GM12878 (cell line): ENCODE results near the gene ARHGAP32. TPM values are rescaled to one million over a fixed set of nuclear protein-coding genes. Genes with fewer than 3 reads are reported as not detected.

Experiments
- ATAC-seq: fragments of 200-7000 bp; cut with Tn5 transposase; 3 replicates; pipeline ENCODE4 v1.9.1; 2020; ENCODE audit warnings: mild to moderate bottlenecking, moderate library complexity
- BruUV-seq: library from RNA; stranded (reverse); fragments of 400-500 nt; replicated peaks from 2 replicates; lab custom pipeline; 2021; lab: Mats Ljungman, UMichigan
- CTCF ChIA-PET: fragments of 300-600 bp; sonication (Branson Sonifier 250); formaldehyde crosslinking; extraction: SDS; loops from one replicate; lab custom pipeline; 2021; ENCODE audit warnings: inconsistent platforms; lab: Yijun Ruan, JAX
- POLR2A ChIA-PET: fragments of 350-600 bp; formaldehyde crosslinking; extraction: SDS; loops from one replicate; lab custom pipeline; 2021; ENCODE audit warnings: inconsistent platforms; lab: Charles Lee
- RAD21 ChIA-PET: fragments of 300-600 bp; sonication (Branson Sonifier 250); formaldehyde crosslinking; loops from one replicate; lab custom pipeline; 2023; ENCODE audit warnings: antibody characterized with exemption; ENCODE audit not compliant: unreplicated experiment; lab: Charles Lee
- SMC1A ChIA-PET: fragments of 300-600 bp; sonication (Branson Sonifier 250); formaldehyde crosslinking; loops from one replicate; lab custom pipeline; 2023; ENCODE audit not compliant: unreplicated experiment, uncharacterized antibody; lab: Charles Lee
- DNase-seq: peaks from one replicate; pipeline ENCODE4 v3.0.0-alpha.2; 2011; ENCODE audit warnings: low read depth, low spot score
- FAIRE-seq: peaks from 3 replicates; lab custom pipeline; 2011; peaks lifted over from hg19 to GRCh38; lab: Jason Lieb, UNC
- H2AFZ ChIP-seq: 2 replicates; pipeline ENCODE4 v1.6.0; 2011; ENCODE audit warnings: low read depth, low read length, control low read depth; ENCODE audit not compliant: control insufficient read depth
- H3K27ac ChIP-seq: 2 replicates; pipeline ENCODE4 v1.5.1; 2011; ENCODE audit warnings: control low read depth; ENCODE audit not compliant: control insufficient read depth, insufficient read depth
- H3K27me3 ChIP-seq, 2 experiments: replicated peaks in 1 of 2; 2 replicates each; pipeline versions ENCODE4 v1.6.0 to v1.6.1; 2011; ENCODE audit warnings: low read length in 1 of 2; ENCODE audit not compliant: control insufficient read depth in 2 of 2, insufficient read depth in 2 of 2
- H3K36me3 ChIP-seq, 2 experiments: 2 replicates each; pipeline ENCODE4 v1.5.1; 2011; ENCODE audit warnings: low read length in 1 of 2; ENCODE audit not compliant: control insufficient read depth in 2 of 2, insufficient read depth in 2 of 2
- H3K4me1 ChIP-seq: 2 replicates; pipeline ENCODE4 v1.6.1; 2011; ENCODE audit warnings: mild to moderate bottlenecking, low read length, moderate library complexity, mixed read lengths; ENCODE audit not compliant: control insufficient read depth, insufficient read depth
- H3K4me2 ChIP-seq: 2 replicates; pipeline ENCODE4 v1.6.0; 2011; ENCODE audit warnings: control low read depth; ENCODE audit not compliant: control insufficient read depth, insufficient read depth
- H3K4me3 ChIP-seq: fragments of 200-600 bp; sonication (generic); 2 replicates; pipeline ENCODE4 v1.5.1; 2016
- H3K79me2 ChIP-seq: 2 replicates; pipeline ENCODE4 v1.6.0; 2011; ENCODE audit warnings: low read length; ENCODE audit not compliant: control insufficient read depth, insufficient read depth
- H3K9ac ChIP-seq: 2 replicates; pipeline ENCODE4 v1.8.0; 2011; ENCODE audit warnings: low read length, control low read depth, mixed read lengths; ENCODE audit not compliant: control insufficient read depth, insufficient read depth
- H3K9me3 ChIP-seq: replicated peaks from 3 replicates; pipeline ENCODE4 v1.5.1; 2011; ENCODE audit warnings: mild to moderate bottlenecking, low read length; ENCODE audit not compliant: control insufficient read depth, insufficient read depth
- H4K20me1 ChIP-seq: 2 replicates; pipeline ENCODE4 v1.6.0; 2011; ENCODE audit not compliant: control insufficient read depth, insufficient read depth
- BRCA1 ChIP-seq: IDR thresholded peaks from 2 replicates; pipeline ENCODE4 v1.6.1; 2011; ENCODE audit warnings: low read depth, low read length, improper control_type of control experiment
- CHD2 ChIP-seq: IDR thresholded peaks from 2 replicates; pipeline ENCODE4 v1.6.1; 2011; ENCODE audit warnings: low read depth, low read length, improper control_type of control experiment, borderline replicate concordance
- E2F4 ChIP-seq: IDR thresholded peaks from 2 replicates; pipeline ENCODE4 v1.6.1; 2012; ENCODE audit warnings: low read depth, low read length, improper control_type of control experiment
- ELK1 ChIP-seq: IDR thresholded peaks from 2 replicates; pipeline ENCODE4 v1.6.1; 2012; ENCODE audit warnings: low read depth, low read length, improper control_type of control experiment
- ETV6 ChIP-seq, 2 experiments: fragments of 450-650 bp in 1 of 2; IDR thresholded peaks in 1 of 2; conservative IDR thresholded peaks in 1 of 2; 2 replicates each; pipeline ENCODE4 v1.6.1; 2014; ENCODE audit warnings: antibody characterized with exemption in 1 of 2, borderline replicate concordance in 1 of 2, low read depth in 1 of 2, mild to moderate bottlenecking in 1 of 2, moderate library complexity in 1 of 2
- FOXK2 ChIP-seq: fragments of 450-650 bp; IDR thresholded peaks from 2 replicates; pipeline ENCODE4 v1.6.1; 2017; ENCODE audit warnings: mild to moderate bottlenecking, moderate library complexity
- FOXM1 ChIP-seq: IDR thresholded peaks from 2 replicates; pipeline ENCODE4 v1.6.1; 2012; ENCODE audit warnings: low read depth, mild to moderate bottlenecking, inconsistent platforms, low read length, moderate library complexity
- KAT2A ChIP-seq: conservative IDR thresholded peaks from 2 replicates; pipeline ENCODE4 v1.6.1; 2011; ENCODE audit warnings: low read depth, low read length; ENCODE audit not compliant: control insufficient read depth
- MLLT1 ChIP-seq: fragments of 450-650 bp; IDR thresholded peaks from 2 replicates; pipeline ENCODE4 v1.6.1; 2016; ENCODE audit warnings: mild to moderate bottlenecking
- NKRF ChIP-seq: fragments of 450-650 bp; conservative IDR thresholded peaks from 2 replicates; pipeline ENCODE4 v1.6.1; 2017; ENCODE audit warnings: mild to moderate bottlenecking, moderate library complexity
- PRDM15 ChIP-seq: fragments of 450-650 bp; formaldehyde crosslinking; IDR thresholded peaks from 2 replicates; pipeline ENCODE4 v1.4.0; 2020; ENCODE audit warnings: mild to moderate bottlenecking, moderate library complexity
- RAD51 ChIP-seq: fragments of 450-650 bp; IDR thresholded peaks from 2 replicates; pipeline ENCODE4 v1.6.1; 2016; ENCODE audit warnings: moderate library complexity, mild to moderate bottlenecking, inconsistent platforms
- YBX1 ChIP-seq: fragments of 450-650 bp; IDR thresholded peaks from 2 replicates; pipeline ENCODE4 v1.6.1; 2016; ENCODE audit warnings: antibody characterized with exemption
- YY1 ChIP-seq: IDR thresholded peaks from 2 replicates; pipeline ENCODE4 v1.6.1; 2011; ENCODE audit warnings: low read depth, mild to moderate bottlenecking, low read length
- WGBS: methylation state at CpG from one replicate; pipeline ENCODE4 v1.1.6; 2016; ENCODE audit warnings: low lambda C conversion rate; ENCODE audit not compliant: insufficient replicate concordance, insufficient coverage; ENCODE audit errors: missing lambda C conversion rate; 5-methylcytosine and 5-hydroxymethylcytosine counted together
- in situ Hi-C: fragments of 300-500 bp; cut with MboI; formaldehyde crosslinking; loops from 9 replicates; pipeline ENCODE4 v1.14.3; 2018; ENCODE audit warnings: mixed read lengths
- intact Hi-C: fragments of 100-400 bp; cut with micrococcal nuclease; formaldehyde crosslinking; loops from one replicate; pipeline ENCODE4 v1.14.2; 2022; ENCODE audit not compliant: unreplicated experiment
- polyA plus RNA-seq, 11 experiments: library from polyadenylated mRNA; depleted of rRNA in 4 of 11; unstranded in 6 of 11; stranded (reverse) in 5 of 11; fragments of >200 nt; fragmentation: Nextera tagmentation in 4 of 11; fragmentation: Illumina TruSeq in 1 of 11; extraction: Ambion mirVana in 4 of 11; extraction: Trizol in 1 of 11; gene quantifications; 1 replicate in 1 of 11; 2 replicates in 10 of 11; pipeline versions ENCODE4 v1.2.1 to v1.2.3, GENCODE V29; 2011 to 2016; ENCODE audit warnings: inconsistent platforms in 2 of 11, missing spikeins in 2 of 11, low read depth in 1 of 11
- total RNA-seq, 4 experiments: library from RNA; depleted of rRNA in 3 of 4; stranded (reverse); fragments of >200 nt in 3 of 4; fragmentation: Illumina TruSeq in 1 of 4; extraction: Trizol in 1 of 4; gene quantifications; 2 replicates each; pipeline versions ENCODE4 v1.2.1 to v1.2.3, GENCODE V29; 2013 to 2021

ARHGAP32 gene
- total and polyA plus RNA-seq, 10 of the 15 experiments (the other 5 are each of a cell fraction or from before 2014, with no cell fraction given), result under 0.01 to 0.46 (median 0.12) TPM; not detected in 1

GRCh38 chr11:128946648-128947047 lies 245.5 kb downstream of the ARHGAP32 start:
- in situ Hi-C loops, result no loop called here
- Histone ChIP-seq H2AFZ (no peak overlapping the region), H3K27ac (no peak overlapping the region), H3K27me3 (peaks cover 0 to 6% of the 10 kb centered on the region in 2 experiments; a peak in 2 of 4 replicates), H3K4me2 (no peak overlapping the region), H3K4me3 (no peak overlapping the region), H3K79me2 (no peaks in the 10 kb centered on the region), H4K20me1 (no peaks in the 10 kb centered on the region), H3K4me1 (no peaks in the 10 kb centered on the region), H3K36me3 (no peaks in the 10 kb centered on the region), H3K9ac (no peak overlapping the region), H3K9me3 (no peaks in the 10 kb centered on the region)
- SMC1A ChIA-PET, result interaction anchor here (0.7 to 14.9 kb wide), 2 partner anchors 58 to 102 kb away, joined by 3 to 249 read pairs; partner anchors contain the start of gene KCNJ5
- WGBS, result 40% methylated on average over 2 of the region's 2 CpGs
- CTCF ChIA-PET, result interaction anchor here (0.9 to 20.8 kb wide), 3 partner anchors 11 to 58 kb away, joined by 3 to 480 read pairs (median 29); partner anchors contain the start of gene KCNJ5
- intact Hi-C loops, result no loop called here
- no TSS peak for BruUV-seq
- DNase-seq (no peak), FAIRE-seq (no peak), ATAC-seq (no peak)
- POLR2A ChIA-PET, result no interaction called here
- RAD21 ChIA-PET, result interaction anchor here (0.8 kb wide), 1 partner anchor 189 kb away, joined by 3 read pairs; no protein-coding TSS in a partner anchor
- TF ChIP-seq KAT2A (no peak), NKRF (no peak), RAD51 (no peak), YY1 (no peak), FOXK2 (no peak), YBX1 (no peak), CHD2 (no peak), E2F4 (no peak), ELK1 (no peak), MLLT1 (no peak), BRCA1 (no peak), ETV6 (conservative IDR thresholded peaks at IDR 0.05 in 1 of 2, IDR thresholded peaks at IDR 0.05 in 1 of 2; ENCODE audit: borderline replicate concordance in 1 of 2, low read depth in 1 of 2) (no peak), FOXM1 (no peak), PRDM15 (CRISPR knock-in tag) (no peak)
